Ecto neural progenitor cell (in vitro differentiated cells): ENCODE data around the gene GALP.
A peak's percentile ranks its signal among the peaks of the same experiment; 100 is the strongest.
"Not testable (repeated sequence)": the region's sequence is repeated elsewhere in the genome, so short reads cannot be mapped to it uniquely, and the experiment has no call there.

Experiments used
- DNase-seq: peaks from one replicate; pipeline ENCODE4 v3.0.0-alpha.2; 2018; ENCODE audit warnings: low spot score

GALP gene

DNA sequence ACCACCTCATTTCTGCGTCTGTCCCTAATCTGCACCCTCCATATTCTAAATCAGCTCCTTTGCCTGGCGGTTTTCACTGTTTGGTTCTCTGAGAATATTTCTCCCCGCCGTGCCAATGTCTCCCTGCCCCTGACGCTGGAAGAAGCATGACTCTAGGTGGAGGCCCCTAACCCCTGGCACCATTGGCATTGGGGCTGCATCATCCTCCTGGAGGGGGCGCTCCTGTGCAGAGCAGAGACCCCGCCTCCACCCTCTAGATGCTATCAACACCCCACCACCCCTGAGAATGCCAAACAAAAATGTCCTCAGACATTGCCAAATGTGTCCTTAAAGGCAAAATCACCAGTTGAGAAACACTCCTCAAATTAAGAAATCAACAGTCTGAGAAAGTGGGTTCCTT lies 15.3 kb downstream of the GALP start:
- DNase-seq, result no peak

DNA sequence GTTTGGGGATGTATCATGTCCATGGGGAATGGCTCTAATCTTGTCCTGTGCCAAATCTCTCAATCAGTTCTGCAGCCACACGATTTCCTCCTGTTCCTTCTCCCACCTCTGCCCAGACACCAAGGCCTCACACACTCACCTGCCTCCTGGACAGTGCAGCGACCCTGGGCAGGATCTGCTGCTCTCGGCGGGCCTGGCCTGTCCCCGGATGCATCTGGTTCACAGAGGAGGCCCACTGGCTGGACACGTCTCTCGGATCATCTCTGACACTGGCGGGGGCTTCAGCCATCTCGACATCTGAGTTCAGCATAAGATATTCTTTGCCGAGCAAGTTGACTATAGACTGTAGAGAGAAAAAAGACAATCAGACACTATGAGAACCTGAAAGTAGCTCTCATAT lies 15.9 kb downstream of the GALP start:
- no peak for DNase-seq

- no peak for DNase-seq
Measured at GRCh38 chr19:56193981-56194640, 18.3 kb downstream of the GALP start.

- not testable (repeated sequence) for DNase-seq
Measured at GRCh38 chr19:56197646-56198045, 21.8 kb downstream of the GALP start, which contains the start of gene ZSCAN5B. Gene ZSCAN5B (minus strand): TSS chr19:56197783. CDS start chr19:56193052, 4,731 bp downstream.

DNA sequence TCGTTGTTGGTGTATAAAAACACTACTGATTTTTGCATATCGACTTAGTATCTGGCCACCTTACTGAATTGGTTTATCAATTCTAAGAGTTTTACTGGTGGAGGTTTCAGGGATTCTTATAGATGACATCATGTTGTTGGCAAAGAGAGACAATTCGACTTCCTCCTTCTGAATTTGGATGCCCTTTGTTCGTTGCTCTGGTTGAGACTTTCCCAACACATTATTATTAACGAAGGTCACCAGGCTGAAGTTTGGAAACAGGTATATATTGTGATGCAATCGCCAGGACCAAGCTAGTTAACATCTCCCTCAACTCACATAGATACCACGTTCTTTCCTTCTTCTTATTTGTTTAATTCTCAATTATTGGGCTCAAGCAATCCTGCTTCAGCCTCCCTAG lies 23.9 kb downstream of the GALP start:
- DNase-seq, result no peak

DNA sequence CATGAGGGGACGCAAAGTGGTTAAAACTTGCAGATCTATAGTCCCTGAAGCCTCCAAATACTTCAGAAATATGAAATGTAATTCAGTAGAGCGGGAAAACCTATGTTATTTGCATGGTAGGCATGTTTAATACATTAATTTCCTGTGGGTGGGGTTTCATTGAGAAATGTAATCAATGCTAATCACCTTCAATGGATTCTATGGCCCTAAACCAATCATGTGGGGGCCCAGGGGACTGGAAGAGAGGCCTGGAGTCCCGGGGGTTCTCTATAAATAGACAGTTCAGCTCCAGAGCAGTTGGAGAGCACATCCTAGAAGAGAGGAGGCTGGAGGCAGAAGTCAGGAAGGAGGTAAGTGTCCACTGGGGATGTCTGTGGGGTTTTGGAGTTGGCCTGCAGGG lies 26.2 kb downstream of the GALP start, which contains the start of gene ZSCAN5C:
Gene ZSCAN5C, plus strand, starts transcription at position 301 of the 400 bp plus-strand sequence. CDS start 3,641 bp downstream, outside the sequence.
- DNase-seq, result no peak

- DNase-seq, result not testable (repeated sequence)
Measured at GRCh38 chr19:56207581-56207980, 31.8 kb downstream of the GALP start.

DNA sequence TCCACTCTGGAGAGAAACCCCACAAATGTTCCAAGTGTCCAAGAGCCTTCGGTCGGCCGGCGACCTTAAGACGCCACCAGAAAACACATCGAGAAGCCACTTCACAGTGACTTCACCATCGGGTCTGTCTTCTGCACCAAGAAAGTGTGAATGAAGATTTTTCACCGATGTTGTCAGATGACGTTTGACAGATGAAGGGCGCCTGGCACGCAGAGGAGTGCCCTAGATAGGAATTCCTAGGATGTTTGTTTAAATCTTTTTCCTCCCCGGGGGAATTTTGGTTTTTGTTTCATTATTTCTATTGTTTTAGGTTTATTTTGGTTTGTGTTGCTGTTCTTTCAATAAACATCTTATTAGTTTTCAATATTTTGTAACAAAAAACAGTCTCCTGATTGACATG lies 33.3 kb downstream of the GALP start:
- no peak for DNase-seq

- not testable (repeated sequence) for DNase-seq
Measured at GRCh38 chr19:56210036-56210435, 34.2 kb downstream of the GALP start.

GRCh38 chr19:56211718-56212117 lies 35.9 kb downstream of the GALP start:
- no peak for DNase-seq

DNA sequence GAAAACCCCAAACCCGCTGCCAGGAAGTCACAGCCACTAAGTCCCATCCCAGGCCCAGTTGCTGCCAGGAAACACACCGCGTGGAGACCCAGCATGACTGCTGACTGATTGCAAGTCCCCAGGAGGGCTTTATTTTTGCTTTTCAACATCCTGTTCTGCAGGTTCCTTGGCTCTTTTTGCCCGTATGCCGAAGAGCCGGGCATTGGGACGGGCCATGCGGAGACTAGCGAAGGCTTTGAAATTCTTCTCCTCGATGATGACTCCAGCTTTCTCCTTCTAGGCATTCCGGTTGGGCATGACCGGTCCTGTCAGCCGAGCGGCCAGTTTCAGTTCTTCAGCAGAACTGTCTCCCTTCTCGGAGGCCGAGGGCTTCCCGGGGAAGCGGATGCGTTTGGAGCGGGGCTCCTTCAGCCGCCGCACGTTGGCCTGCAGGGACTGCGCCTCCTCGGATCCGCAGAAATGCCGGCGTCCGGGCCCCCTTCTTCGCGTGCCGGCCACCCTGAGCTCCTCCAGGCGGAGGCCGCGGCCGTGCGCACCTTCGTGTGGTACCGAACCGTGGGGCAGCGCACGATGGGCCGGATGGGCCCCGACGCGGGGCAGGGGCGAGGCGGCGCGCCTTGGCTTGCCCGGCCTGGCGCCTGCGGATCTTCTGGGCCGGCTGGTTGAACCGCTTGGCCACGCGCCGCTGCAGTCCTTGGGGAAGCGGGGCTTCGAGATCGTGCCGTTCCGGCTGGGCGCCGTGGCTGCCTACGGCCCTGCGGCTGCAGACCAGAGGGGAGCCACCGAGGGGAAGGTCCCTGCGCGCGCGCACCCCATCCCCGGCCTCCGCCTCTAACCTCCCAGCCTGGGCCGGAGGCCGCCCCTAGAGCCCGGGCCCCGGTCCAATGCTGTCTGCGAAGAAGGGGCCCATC lies 41.5 kb downstream of the GALP start:
- DNase-seq, result peak; percentile 62

DNA sequence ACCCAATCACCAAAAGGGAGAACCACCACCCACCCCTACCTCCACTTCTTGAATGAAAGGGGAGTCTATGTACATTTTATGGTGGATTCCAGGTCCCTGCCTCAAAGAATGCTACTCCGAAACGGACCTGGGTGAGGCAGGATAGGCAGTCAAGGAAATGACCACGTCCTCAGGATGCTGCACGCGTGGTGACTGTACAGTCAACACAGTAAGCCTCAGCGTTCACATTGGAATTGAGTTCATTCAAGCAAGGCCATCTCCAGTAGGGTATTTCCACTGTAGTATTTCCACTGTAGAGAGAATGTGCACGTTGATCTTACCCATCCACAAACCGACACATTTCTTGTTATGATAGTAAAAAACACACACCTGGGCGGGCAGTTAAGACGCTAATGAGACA lies 43.2 kb downstream of the GALP start:
- DNase-seq, result no peak

DNA sequence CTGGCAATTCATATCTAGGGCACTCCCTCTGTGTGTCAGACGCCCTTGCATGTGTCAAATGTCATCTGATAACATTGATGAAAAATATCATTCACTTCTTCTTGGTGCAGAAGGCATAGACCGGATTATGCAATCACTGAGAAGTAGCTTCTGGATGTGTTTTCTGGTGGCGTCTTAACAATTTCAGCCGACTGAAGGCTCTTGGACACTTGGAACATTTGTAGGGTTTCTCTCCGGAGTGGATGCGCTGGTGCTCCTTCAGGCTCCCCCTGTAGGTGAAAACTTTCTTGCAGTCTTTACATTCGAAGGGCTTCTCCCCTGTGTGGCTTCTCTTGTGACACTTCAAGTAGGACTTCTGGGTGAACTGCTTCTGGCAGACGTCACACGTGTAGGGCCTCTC lies 45.6 kb downstream of the GALP start:
- DNase-seq, result not testable (repeated sequence)

DNA sequence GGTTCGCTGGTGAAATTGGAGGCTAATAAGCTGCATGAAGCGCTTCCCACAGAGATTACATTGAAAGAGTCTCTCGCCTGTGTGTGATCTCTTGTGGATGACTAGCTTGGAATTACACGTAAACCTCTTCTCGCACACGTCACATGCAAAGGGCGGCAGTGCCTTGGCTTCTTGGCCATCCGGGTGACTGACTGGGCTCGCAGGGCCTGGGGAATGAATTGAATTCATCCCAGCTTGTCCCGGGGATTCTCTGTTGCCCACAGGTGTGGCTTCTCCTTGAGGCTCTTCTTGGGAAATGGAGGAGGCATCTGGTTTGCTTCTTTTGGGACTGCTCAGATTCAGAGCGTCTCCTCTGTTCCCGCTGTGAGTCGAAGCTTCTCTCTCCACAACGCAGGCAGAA lies 46.0 kb downstream of the GALP start:
- no peak for DNase-seq

DNA sequence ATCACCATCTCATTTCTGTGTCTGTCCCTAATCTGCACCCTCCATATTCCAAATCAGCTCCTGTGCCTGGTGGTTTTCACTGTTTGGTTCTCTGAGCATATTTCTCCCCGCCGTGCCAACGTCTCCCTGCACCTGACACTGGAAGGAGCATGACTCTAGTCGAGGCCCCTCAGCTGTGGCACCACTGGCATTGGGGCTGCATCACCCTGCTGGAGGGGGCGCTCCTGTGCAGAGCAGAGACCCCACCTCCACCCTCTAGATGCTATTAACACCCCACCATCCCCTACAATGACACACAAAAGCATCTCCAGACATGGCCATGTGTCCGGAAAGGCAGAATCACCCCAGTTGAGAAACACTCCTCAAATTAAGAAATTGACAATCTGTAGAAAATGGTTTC lies 47.1 kb downstream of the GALP start:
- DNase-seq, result no peak

GRCh38 chr19:56223481-56223880 lies 47.7 kb downstream of the GALP start:
- no peak for DNase-seq
